Upper lobe of left lung (tissue), 6 donors: Measurements from ENCODE around the gene CA11. TPM values are rescaled to one million over a fixed set of nuclear protein-coding genes. Genes with fewer than 3 reads are reported as not detected.

ENCODE experiments used
- ATAC-seq, 2 donors: fragments of 200-7000 bp; cut with Tn5 transposase; one replicate each; pipeline ENCODE4 v1.9.1; 2022; ENCODE audit warnings: mild to moderate bottlenecking in 2 of 2, moderate library complexity in 2 of 2; ENCODE audit not compliant: low FRiP score in 2 of 2
- DNase-seq, 2 donors: peaks; one replicate each; pipeline ENCODE4 v3.0.0-alpha.2; 2019 to 2020
- H3K27ac ChIP-seq, 4 donors: fragments of 200-600 bp; sonication (generic); one replicate each; pipeline ENCODE4 v1.5.1; 2016 to 2019
- H3K27me3 ChIP-seq, 4 donors: fragments of 200-600 bp; sonication (generic); one replicate each; pipeline ENCODE4 v1.5.1; 2017 to 2019
- H3K36me3 ChIP-seq, 4 donors: fragments of 200-600 bp; sonication (generic); one replicate each; pipeline ENCODE4 v1.5.1; 2016 to 2019
- H3K4me1 ChIP-seq, 4 donors: fragments of 200-600 bp; sonication (generic); one replicate each; pipeline ENCODE4 v1.5.1; 2018 to 2019
- H3K4me3 ChIP-seq, 4 donors: fragments of 200-600 bp; sonication (generic); one replicate each; pipeline ENCODE4 v1.5.1; 2017 to 2019; ENCODE audit warnings: mild to moderate bottlenecking in 2 of 4, moderate library complexity in 1 of 4
- H3K9me3 ChIP-seq, 4 donors: fragments of 200-600 bp; sonication (generic); one replicate each; pipeline ENCODE4 v1.5.1; 2018 to 2019
- EP300 ChIP-seq, 4 donors: sonication (generic); formaldehyde crosslinking; IDR thresholded peaks; one replicate each; pipeline ENCODE4 v1.5.1; 2017; ENCODE audit warnings: antibody characterized with exemption in 4 of 4, control low read depth in 2 of 4
- POLR2A ChIP-seq, 4 donors: fragments of 450-650 bp; IDR thresholded peaks; one replicate each; pipeline ENCODE4 v1.5.1; 2016 to 2017; ENCODE audit warnings: antibody characterized with exemption in 4 of 4, mild to moderate bottlenecking in 2 of 4
- POLR2AphosphoS5 ChIP-seq, 2 donors: sonication (generic); formaldehyde crosslinking; IDR thresholded peaks; one replicate each; pipeline ENCODE4 v1.5.1; 2017; ENCODE audit warnings: antibody characterized with exemption in 2 of 2
- WGBS, 2 donors: methylation state at CpG; one replicate each; pipeline ENCODE4 v1.1.5; 2017 to 2018; 5-methylcytosine and 5-hydroxymethylcytosine counted together
- total RNA-seq, 6 donors: library from RNA; depleted of rRNA in 4 of 6; stranded (reverse); fragments of >200 nt in 4 of 6; gene quantifications; one replicate each; pipeline versions ENCODE4 v1.1.0 to v1.2.1, GENCODE V29; 2016 to 2021
- TF ChIP-seq, protein P1 (sequence below), 6 experiments: fragments of 450-650 bp in 4 of 6; fragments of 200-600 bp in 2 of 6; sonication (generic) in 2 of 6; IDR thresholded peaks; one replicate each; pipeline ENCODE4 v1.5.1; 2016 to 2019; ENCODE audit warnings: antibody characterized with exemption in 6 of 6
- donor health status: DM: no; HTN: no; CAD: no; lungs with moderate emphysema.
- donor health status: DM: no; HTN: yes; CAD: no; lungs with severe emphysema.

Gene CA11
- total RNA-seq, 6 donors from 2014 or later = 2.1 to 8.1 (median 5.3) TPM

DNA sequence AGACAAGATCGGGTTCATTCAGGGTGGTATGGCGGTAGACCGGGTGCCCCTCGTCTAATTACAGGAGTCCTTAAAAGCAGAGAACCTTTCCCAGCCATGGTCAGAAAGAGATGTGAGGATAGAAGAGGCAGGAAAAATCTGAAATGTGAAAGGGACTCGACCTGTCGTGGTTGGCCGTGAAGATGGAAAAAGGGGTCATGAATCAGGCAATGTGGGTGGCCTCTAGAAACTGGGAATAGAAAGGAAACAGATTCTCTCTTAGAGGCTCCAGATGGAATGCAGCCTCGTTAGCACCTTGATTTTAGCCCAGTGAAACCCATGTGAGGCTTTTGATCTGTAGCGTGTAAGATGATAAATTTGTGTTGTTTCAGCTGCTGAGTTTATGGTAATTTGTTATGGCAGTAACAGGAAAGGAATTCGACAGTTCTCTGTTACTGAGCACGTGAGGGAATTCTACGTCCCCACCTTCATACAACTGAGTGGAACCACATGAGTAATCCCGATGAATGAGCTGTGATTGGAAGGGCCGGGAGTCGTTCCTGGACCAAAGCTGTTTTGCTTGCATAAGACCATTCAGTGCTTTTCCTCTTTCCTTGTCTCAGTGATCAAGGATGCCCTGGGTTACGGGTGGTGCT lies 11.0 kb upstream of the CA11 start:
- 59 to 69% methylated on average over 16 of the region's 16 CpGs for WGBS, 2 donors
- Histone ChIP-seq H3K36me3 (no peaks in the 10 kb centered on the region), H3K4me3 (no peak overlapping the region), H3K27me3 (no peaks in the 10 kb centered on the region), H3K27ac (no peak overlapping the region), H3K9me3 (no peaks in the 10 kb centered on the region), H3K4me1 (peaks cover 7 to 15% (median 12%) of the 10 kb centered on the region in 4 donors)
- DNase-seq (no peak), ATAC-seq (peak in 1 of 2 donors; percentile 21)
- TF ChIP-seq EP300 (IDR thresholded peaks at IDR 0.05) = no peak
- TF ChIP-seq, protein P1, sequence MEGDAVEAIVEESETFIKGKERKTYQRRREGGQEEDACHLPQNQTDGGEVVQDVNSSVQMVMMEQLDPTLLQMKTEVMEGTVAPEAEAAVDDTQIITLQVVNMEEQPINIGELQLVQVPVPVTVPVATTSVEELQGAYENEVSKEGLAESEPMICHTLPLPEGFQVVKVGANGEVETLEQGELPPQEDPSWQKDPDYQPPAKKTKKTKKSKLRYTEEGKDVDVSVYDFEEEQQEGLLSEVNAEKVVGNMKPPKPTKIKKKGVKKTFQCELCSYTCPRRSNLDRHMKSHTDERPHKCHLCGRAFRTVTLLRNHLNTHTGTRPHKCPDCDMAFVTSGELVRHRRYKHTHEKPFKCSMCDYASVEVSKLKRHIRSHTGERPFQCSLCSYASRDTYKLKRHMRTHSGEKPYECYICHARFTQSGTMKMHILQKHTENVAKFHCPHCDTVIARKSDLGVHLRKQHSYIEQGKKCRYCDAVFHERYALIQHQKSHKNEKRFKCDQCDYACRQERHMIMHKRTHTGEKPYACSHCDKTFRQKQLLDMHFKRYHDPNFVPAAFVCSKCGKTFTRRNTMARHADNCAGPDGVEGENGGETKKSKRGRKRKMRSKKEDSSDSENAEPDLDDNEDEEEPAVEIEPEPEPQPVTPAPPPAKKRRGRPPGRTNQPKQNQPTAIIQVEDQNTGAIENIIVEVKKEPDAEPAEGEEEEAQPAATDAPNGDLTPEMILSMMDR (IDR thresholded peaks at IDR 0.05) = no peak
- TF ChIP-seq POLR2A (IDR thresholded peaks at IDR 0.05) = no peak
- no peak for TF ChIP-seq POLR2AphosphoS5 (IDR thresholded peaks at IDR 0.05)

DNA sequence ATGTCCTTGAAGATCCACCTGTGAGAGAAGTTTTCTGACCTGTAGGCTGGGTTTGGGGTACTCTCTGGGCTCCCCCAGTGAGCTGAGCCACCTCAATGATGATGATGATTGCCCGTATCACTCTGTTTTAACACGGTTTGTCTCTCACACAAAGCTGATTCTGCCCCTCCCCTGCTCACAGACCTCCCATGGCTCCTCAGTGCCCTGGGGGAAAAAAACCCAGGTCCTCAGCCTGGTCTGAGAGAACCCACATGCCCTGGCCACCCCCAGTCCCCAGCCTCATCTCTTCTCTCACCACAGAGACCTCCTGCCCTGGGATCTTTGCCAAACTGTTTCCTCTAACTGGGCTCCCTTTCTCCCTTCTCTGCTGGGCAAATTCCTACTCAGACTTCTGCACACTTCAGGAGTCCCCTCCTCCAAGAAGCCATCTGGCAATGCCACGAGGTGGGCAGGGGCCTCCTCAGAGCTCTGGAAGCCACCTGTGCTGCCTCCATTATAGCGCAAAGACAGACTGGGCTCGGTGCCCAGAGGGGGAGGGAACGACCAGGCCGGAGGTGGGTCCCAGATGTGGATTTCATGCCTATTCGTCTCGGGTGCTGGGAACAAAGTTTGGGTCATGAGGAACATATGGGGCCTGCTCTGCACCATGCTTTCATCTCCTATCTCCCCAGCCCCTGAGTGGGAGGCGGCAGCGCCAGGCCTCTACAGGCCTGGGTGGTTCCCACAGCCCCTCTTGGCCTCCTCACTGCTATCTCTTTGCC lies 8.5 kb upstream of the CA11 start:
- Histone ChIP-seq H3K27ac (no peak overlapping the region), H3K27me3 (no peaks in the 10 kb centered on the region), H3K4me3 (no peak overlapping the region), H3K9me3 (no peaks in the 10 kb centered on the region), H3K4me1 (no peaks in the 10 kb centered on the region), H3K36me3 (no peaks in the 10 kb centered on the region)
- TF ChIP-seq EP300 (IDR thresholded peaks at IDR 0.05) (no peak), POLR2A (IDR thresholded peaks at IDR 0.05) (no peak), POLR2AphosphoS5 (IDR thresholded peaks at IDR 0.05) (no peak)
- TF ChIP-seq, protein P1 (IDR thresholded peaks at IDR 0.05) = no peak
- WGBS, 2 donors = 57 to 67% methylated on average over 6 to 11 of the region's 11 CpGs
- ATAC-seq (no peak), DNase-seq (no peak)

DNA sequence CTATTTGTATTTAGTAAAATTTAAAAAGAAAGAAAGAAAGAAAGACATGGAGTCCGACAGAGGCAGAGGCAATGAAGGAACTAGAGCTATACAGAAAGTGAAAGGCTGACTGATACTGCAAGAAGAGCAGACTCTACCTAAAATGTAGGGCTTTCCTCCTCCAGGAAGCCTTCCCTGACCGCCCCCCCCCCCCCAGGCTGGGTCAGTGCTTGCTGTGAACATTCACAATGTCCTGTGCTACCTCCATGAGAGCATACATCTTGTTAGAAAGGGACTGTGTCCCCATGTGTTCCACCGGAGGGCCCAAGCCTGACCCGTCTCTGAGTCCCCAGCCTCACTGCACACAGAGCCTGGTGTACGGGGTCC lies 5.7 kb upstream of the CA11 start:
- Histone ChIP-seq H3K4me3 (no peak overlapping the region), H3K36me3 (no peaks in the 10 kb centered on the region), H3K9me3 (no peaks in the 10 kb centered on the region), H3K4me1 (peaks cover 0 to 3% (median 0%) of the 10 kb centered on the region in 4 donors), H3K27ac (no peak overlapping the region), H3K27me3 (no peaks in the 10 kb centered on the region)
- TF ChIP-seq EP300 (IDR thresholded peaks at IDR 0.05) = no peak
- TF ChIP-seq, protein P1 (IDR thresholded peaks at IDR 0.05) = no peak
- TF ChIP-seq POLR2A (IDR thresholded peaks at IDR 0.05) = no peak
- TF ChIP-seq POLR2AphosphoS5 (IDR thresholded peaks at IDR 0.05) = no peak
- DNase-seq (no peak), ATAC-seq (no peak)
- 88% methylated on average over 2 to 5 of the region's 5 CpGs for WGBS, 2 donors

DNA sequence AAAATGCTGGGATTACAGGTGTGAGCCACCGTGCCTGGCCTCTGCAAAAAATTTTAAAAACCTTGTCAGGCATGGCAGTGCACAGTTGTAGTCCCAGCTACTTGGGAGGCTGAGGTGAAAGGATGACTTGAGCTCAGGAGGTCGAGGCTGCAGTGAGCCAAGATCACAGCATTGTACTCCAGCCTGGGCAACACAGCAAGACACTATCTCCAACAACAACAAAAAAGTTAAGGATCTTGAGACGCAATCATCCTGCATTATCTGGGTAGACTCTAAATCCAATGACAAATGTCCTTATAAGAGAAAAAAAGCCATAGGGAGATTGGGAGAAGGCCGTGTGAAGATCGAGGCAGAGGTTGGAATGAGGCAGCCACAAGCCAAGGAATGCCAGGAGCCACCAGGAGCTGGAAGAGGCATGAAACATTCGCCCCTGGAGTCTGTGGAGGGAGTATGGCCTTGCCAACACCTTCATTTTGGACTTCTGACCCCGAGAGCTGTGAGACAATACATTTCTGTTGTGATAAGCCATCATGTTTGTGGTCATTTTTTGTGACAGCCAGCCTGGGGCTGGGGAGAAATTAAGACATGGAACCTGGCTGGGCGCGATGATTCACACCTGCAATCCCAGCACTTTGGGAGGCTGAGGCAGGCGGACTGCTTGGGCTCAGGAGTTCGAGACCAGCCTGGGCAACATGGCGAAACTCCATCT lies 5.1 kb upstream of the CA11 start:
- H3K9me3 ChIP-seq = no peaks in the 10 kb centered on the region
- no peaks in the 10 kb centered on the region for H3K36me3 ChIP-seq
- no peaks in the 10 kb centered on the region for H3K27me3 ChIP-seq
- TF ChIP-seq, protein P1 (IDR thresholded peaks at IDR 0.05) = no peak
- TF ChIP-seq POLR2A (IDR thresholded peaks at IDR 0.05) (no peak), POLR2AphosphoS5 (IDR thresholded peaks at IDR 0.05) (no peak), EP300 (IDR thresholded peaks at IDR 0.05) (no peak)
- peaks cover 0 to 7% (median 5%) of the 10 kb centered on the region in 4 donors for H3K4me1 ChIP-seq
- no peak for DNase-seq
- no peak overlapping the region for H3K27ac ChIP-seq
- 91 to 93% methylated on average over 12 of the region's 12 CpGs for whole genome bisulfite sequencing, 2 donors
- no peak for ATAC-seq
- no peak overlapping the region for H3K4me3 ChIP-seq
